ENCODE data around the gene DPYD. TPM values are rescaled to one million over a fixed set of nuclear protein-coding genes. Genes with fewer than 3 reads are reported as not detected.
A peak's percentile ranks its signal among the peaks of the same experiment; 100 is the strongest.
"Not testable (repeated sequence)": the region's sequence is repeated elsewhere in the genome, so short reads cannot be mapped to it uniquely, and the experiment has no call there.

DPYD gene
- total RNA-seq, 1 experiment from 2014 or later, result 24.5 TPM

DNA sequence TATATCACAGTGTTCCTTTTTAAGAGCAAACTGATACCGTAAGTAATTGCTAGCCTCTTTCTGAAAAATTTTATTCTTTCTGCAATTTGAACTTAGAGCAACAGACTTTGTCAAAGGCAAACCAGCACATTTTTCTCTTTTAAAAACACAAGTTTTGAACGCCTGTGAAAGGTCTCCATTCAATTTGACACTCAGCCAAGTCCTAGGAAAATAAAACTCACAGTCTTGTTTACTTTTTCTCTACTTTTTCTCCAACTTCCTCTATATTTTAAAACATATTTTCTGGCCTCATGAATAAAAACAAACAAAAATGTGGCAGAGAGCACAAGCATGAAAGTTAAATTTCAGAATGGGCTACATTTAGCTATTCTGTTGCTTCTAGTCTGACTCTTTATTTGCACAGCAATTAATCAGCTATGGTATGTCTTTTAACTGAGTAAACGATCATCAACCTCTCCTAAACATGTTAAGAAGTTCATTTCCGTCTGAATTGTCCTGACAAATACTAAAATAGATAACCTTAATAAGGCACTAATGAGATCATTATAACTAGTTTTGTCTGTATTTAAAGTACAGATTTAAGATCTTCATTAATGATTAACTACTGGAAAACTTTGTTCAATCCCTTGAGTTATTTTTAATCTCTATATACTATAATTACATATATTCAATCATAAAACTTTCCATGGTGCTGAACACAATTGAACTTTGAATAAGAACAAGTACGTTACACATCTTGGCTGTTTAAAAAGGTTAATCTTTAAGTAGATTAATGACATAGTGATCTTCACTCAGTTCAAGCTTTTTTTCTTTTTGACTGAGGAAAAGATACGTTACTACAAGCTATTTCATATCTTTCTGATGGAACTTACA is 648.7 kb downstream of the DPYD start:
- Histone ChIP-seq H3K9me3 (no peaks in the 10 kb centered on the region; the same call in 1 of the 2 replicates), H3K27me3 (no peaks in the 10 kb centered on the region), H3K36me3 (peaks cover 2% of the 10 kb centered on the region; the same call in 1 of the 2 replicates), H3K4me3 (no peak overlapping the region)
- DNase-seq, result no peak

DNA sequence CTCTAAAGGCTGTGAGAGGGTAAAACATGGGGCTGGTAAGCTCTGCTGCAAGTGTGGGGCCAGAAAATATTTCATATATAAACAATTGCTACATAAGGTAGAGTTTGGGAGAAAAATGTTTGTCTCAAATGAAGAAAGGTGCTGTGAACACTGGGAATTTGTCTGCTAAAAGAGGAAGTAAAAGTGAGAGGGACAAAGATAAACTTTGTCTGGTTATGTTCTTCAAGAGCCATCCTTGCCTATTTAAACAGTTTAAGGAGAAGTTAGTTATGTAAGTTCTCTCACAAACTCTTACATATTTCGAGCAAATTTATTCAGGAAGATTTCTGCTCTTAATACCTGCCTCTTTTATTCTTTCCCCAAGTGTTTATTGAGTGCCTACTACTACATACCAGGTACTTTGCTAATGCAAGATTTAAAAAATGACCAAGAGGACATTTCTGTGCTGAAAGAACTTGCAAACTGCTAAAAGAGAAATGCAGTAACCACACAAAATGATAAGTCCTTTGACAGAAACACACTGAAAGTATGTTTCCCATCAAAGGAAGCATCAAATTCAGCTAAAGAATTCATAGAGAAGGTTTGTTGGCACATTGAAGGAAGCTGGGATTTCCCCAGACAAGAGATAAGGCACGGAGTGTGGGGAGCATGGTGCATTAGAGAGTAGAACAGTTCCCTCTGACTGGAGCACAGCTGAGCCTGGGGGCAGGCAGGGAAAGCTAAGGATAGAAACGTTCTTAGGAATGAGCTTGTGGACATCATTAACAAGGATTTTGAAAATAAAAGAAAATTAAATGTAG is 650.1 kb downstream of the DPYD start:
- no peak for DNase-seq
- Histone ChIP-seq H3K9me3 (peaks cover 4% of the 10 kb centered on the region; the same call in 1 of the 2 replicates), H3K4me3 (no peak overlapping the region)

DNA sequence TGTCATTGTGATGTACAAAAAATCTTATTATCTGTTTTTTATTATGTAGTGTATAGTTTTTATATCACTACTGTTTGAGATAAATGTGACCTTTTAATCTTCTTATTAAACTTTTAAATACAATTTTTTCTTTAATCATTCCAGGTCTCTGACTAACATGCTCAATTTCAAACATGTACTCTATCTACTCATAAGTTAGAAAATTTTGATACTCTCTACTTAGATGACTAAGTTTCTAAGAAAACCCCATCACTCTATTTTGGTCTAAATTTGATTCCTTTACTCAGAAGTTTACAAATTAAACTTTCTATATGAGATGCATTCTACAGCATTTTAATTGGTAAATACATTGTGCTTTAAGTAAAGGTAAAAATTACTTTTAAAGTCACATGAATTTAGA is 655.2 kb downstream of the DPYD start:
- Histone ChIP-seq H3K4me3 (no peak overlapping the region), H3K27me3 (no peaks in the 10 kb centered on the region), H3K9me3 (peaks cover 4% of the 10 kb centered on the region; the same call in 1 of the 2 replicates), H3K36me3 (no peaks in the 10 kb centered on the region; the same call in 1 of the 2 replicates)
- DNase-seq, result no peak

More for the DNA sequence above, 650.1 kb downstream of the DPYD start:
- Histone ChIP-seq H3K36me3 (no peaks in the 10 kb centered on the region; the same call in 1 of the 2 replicates), H3K27me3 (no peaks in the 10 kb centered on the region)

DNA sequence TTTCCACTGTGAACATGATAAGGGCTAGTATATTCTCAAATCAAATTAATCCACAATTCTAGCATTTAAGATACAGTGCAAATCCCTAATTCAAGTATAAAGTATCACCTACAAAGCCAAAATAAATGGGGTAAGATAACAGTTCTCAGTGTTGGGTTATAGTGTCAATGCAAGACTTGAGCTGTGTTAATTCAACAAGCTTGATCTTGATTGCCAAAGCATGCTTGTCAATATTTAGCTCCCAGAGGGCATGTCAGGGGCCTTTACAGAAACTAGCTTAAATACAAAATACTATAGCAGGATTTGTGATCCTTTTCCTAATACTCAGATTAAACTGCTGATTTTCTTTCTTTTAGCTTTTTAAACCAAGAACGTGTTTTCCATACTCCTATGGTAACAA is 658.0 kb downstream of the DPYD start:
- Histone ChIP-seq H3K4me3 (no peak overlapping the region), H3K36me3 (no peaks in the 10 kb centered on the region; the same call in 1 of the 2 replicates)
- no peak for DNase-seq

DNA sequence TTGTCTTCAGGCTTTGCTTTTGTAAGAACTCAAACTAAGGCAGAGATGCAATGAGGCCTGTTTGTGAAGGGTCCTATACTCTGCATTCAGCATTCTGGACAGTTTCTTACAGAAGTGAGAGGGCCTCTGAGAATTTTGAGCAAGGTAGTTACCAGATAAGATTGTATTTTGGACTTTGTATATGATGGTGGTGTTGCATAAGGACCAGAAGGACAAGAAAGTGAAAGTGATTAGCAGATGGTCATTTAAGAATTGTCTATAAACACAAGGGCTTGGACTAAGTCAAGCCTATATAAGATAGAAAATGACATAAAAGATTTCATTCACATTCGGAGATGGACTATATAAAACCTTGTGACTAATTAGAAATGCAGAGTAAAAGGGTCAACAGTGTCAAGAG is 662.2 kb downstream of the DPYD start:
- no peak for DNase-seq
- Histone ChIP-seq H3K4me3 (no peak overlapping the region), H3K36me3 (no peaks in the 10 kb centered on the region), H3K9me3 (no peaks in the 10 kb centered on the region), H3K27me3 (no peaks in the 10 kb centered on the region)

More for the DNA sequence above, 658.0 kb downstream of the DPYD start:
- Histone ChIP-seq H3K27me3 (no peaks in the 10 kb centered on the region), H3K9me3 (peaks cover 4% of the 10 kb centered on the region; the same call in 1 of the 2 replicates)

DNA sequence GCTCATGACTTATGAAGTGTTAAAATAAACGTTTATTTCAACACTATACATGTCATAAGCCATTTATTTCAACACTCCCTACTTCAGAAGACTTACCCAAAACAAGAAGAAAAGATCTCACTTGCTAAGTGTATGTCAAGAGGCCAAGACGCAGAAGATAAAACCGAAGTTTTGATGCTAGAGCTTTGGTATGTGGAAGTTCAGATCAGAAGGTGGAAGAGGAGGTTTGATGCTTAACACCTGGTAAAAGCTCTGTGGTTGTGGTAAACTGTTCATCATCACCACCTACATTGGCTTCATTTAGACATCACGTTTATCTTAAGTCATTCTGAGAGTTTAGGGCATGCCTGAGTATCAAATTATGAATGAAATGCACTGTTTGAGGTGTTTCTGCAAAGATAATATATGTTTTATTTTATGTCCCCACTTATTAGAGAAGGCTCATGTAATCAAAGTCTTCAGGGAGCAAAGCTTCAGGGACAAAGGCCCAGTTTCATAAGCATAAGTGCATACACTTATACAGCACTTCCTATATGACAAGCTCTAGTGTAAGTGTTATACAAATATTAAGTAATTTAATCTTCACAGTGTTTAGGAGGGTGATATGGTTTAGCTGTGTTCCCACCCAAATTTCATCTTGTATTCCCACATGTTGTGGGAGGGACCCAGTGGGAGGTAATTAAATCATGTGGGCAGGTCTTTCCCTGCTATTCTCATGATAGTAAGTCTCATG is 665.9 kb downstream of the DPYD start:
- Histone ChIP-seq H3K36me3 (no peaks in the 10 kb centered on the region), H3K4me3 (no peak overlapping the region), H3K27me3 (no peaks in the 10 kb centered on the region), H3K9me3 (no peaks in the 10 kb centered on the region)
- DNase-seq, result no peak

DNA sequence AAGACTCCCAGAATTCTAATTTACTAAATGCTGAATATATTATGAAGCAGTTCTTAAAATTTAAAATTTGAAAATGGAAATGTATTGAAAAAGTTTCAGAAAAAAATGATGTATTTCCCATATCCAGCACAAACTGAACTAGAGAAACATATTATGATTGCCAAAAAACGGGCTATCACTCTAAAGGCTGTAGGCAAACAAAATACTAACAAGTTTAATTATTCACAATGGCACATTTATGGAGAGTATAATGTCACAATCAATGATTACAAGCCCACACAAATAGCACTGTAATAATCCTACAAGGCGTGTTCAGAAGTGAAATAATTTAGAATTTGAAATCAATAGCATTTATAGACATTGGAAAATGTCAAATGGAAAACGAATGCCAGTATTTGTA is 667.9 kb downstream of the DPYD start:
- H3K9me3 ChIP-seq, result no peaks in the 10 kb centered on the region
- H3K36me3 ChIP-seq, result no peaks in the 10 kb centered on the region; the same call in 1 of the 2 replicates
- DNase-seq, result no peak
- no peak overlapping the region for H3K4me3 ChIP-seq
- no peaks in the 10 kb centered on the region for H3K27me3 ChIP-seq

DNA sequence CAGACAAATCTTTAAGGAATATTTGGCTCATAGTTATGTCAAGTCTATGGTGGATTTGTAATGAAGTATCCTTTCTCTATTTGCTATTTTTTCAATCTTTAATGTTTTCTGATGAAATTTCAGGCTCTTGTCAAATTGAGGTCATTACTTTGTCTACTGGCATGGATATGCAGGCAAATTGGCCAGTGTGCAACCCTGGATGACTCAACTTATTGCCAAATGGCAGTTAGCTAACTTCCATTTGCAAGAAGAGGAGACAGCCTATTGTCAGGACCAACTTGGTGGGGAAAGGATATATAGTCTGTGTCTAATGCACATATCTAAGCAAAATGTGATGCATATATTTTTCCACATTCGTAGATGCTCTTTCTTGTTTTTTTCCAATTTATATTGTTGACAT is 668.8 kb downstream of the DPYD start:
- Histone ChIP-seq H3K36me3 (no peaks in the 10 kb centered on the region; the same call in 1 of the 2 replicates), H3K9me3 (no peaks in the 10 kb centered on the region), H3K27me3 (no peaks in the 10 kb centered on the region), H3K4me3 (no peak overlapping the region)
- DNase-seq, result peak; percentile 79

DNA sequence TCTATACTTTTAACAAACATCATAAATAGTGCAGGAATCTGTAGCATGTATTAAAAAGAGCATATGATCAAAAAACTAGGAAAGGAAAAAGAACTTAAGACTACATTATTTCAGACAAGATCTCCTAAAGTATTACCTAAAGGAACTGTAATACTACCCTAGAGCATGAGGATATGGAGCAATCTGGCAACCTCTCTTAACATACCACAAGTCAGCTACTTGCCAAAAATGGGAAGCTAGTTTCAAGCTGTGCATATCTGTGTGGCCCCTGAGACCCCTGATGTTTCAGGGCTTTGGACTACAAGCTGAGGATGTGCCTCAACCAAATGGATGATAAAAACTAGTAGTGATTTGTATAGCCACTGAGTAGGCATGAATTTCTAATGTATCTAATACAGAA is 673.6 kb downstream of the DPYD start:
- no peaks in the 10 kb centered on the region for H3K27me3 ChIP-seq
- no peaks in the 10 kb centered on the region for H3K9me3 ChIP-seq
- H3K36me3 ChIP-seq, result no peaks in the 10 kb centered on the region; the same call in 1 of the 2 replicates
- DNase-seq, result no peak
- H3K4me3 ChIP-seq, result no peak overlapping the region

DNA sequence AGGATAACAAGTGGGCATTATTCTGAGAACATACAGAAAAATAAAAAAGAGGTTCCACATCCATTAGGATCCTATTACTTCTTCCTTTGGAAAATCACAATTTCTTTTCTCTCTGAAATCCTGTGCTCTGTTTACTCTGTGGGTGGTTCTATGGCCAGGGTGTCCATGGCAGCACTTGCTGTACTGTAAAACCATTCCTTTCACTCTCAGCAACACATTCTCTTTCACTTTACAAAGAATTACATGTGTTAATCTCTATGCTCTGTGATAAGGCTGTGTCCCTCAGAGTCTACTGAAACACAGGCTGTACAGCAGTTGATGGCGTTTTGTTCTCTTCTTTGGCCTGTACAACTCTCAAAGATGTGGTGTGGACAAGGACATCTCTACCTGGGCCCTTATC is 675.2 kb downstream of the DPYD start:
- DNase-seq, result no peak
- Histone ChIP-seq H3K36me3 (no peaks in the 10 kb centered on the region; the same call in 1 of the 2 replicates), H3K9me3 (no peaks in the 10 kb centered on the region), H3K27me3 (no peaks in the 10 kb centered on the region), H3K4me3 (no peak overlapping the region)

DNA sequence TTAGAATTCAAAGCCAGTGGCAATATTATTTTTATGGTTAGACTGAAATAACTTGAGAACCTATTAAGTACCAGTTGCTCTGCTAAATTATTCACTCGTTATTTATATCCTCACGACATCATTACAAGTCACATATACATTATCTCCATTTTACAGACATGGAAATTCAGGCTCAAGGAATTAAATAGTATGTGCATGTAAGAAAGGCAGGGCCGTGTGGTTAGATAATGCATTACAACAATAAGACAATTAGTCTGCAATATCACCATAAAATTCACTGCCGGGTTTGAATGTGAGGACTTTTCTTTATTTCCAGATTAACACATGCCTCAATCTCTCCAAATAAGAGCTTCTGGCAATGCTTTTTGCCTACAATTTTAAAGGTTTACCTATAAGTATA is 675.8 kb downstream of the DPYD start:
- no peak for DNase-seq
- Histone ChIP-seq H3K9me3 (no peaks in the 10 kb centered on the region), H3K36me3 (no peaks in the 10 kb centered on the region; the same call in 1 of the 2 replicates), H3K4me3 (no peak overlapping the region), H3K27me3 (no peaks in the 10 kb centered on the region)

DNA sequence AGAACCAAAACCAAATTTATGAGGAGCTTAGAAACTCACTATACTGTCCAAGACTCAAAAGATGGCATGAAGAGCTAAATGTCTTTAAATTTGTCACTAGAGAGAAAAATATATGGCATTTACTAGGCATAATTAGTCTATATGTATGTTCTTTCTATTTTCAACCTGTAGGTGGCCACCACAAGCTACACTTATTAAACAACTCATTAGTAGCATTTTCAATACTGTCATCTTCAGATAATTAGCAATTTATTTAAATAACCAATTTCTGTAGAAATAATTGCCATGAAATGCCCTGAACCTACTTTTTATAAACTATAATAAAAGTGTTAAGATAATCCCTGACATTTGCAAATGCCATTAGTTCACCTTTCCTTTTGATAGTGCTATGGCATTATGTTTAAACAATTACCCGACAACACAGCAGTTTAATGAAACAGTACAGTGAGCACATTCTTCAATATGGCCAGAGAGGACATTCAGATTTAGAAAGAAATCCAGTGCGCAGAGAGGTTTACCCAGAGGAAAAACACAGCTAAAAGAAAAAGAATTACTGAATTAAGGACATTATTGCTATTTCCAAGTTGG is 676.8 kb downstream of the DPYD start:
- Histone ChIP-seq H3K4me3 (no peak overlapping the region), H3K27me3 (no peaks in the 10 kb centered on the region), H3K9me3 (no peaks in the 10 kb centered on the region), H3K36me3 (no peaks in the 10 kb centered on the region)
- no peak for DNase-seq

DNA sequence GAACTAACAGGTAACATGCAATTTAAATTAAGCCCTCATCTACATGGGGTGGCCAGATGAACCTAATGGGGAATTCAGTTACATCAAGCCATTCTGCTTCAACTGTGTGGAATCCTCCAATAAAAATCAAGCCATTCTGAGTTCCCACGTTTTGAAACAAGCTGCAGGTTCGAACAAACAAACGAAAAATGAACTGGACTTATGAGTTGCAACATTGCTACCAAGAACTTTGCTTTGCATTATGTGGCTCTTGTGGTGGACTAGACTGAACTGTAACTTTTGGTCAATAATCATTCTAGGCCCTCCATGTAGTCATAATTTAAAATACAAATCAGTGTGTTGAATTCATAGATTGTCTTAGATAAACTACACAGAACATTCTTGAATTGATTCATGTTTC is 682.0 kb downstream of the DPYD start:
- DNase-seq, result no peak
- no peak overlapping the region for H3K4me3 ChIP-seq
- H3K27me3 ChIP-seq, result no peaks in the 10 kb centered on the region
- no peaks in the 10 kb centered on the region for H3K9me3 ChIP-seq
- H3K36me3 ChIP-seq, result no peaks in the 10 kb centered on the region; the same call in 1 of the 2 replicates

DNA sequence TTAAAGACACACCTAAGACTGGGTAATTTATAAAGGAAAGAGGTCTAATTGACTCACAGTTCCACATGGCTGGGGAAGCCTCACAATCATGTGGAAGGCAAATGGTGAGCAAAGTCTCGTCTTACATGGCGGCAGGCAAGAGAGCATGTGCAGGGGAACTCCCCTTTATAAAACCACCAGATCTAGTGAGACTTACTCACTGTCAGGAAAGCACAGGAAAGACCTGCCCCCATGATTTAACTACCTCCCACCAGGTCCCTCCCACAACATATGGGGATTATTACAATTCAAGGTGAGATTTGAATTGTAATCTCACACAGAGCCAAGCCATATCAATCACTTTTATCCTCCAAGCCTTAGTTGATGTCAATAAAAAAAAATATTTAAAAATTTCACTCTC is 689.5 kb downstream of the DPYD start:
- H3K9me3 ChIP-seq, H3K36me3 ChIP-seq, H3K27me3 ChIP-seq, DNase-seq, H3K4me3 ChIP-seq: not testable (repeated sequence)

DNA sequence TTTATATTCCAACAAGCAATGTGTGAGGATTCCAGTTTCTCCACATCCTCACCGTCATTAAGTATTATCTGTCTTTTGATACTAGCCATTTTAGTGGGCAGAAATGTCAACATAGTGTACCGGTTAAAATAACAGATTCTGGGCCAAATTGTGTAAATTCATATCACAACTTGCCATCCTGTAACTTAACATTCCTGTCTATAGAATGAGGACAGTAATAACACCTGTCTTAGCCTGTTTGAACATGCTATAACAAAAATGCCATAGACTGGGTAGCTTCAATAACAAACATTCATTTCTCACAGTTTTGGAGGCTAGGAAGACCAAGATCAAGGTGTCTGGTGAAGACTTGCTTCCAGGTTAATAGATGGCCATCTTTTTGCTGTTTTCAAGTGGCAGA is 708.2 kb downstream of the DPYD start:
- H3K9me3 ChIP-seq, result no peaks in the 10 kb centered on the region
- H3K36me3 ChIP-seq, result no peaks in the 10 kb centered on the region
- no peak overlapping the region for H3K4me3 ChIP-seq
- DNase-seq, result no peak
- H3K27me3 ChIP-seq, result no peaks in the 10 kb centered on the region

DNA sequence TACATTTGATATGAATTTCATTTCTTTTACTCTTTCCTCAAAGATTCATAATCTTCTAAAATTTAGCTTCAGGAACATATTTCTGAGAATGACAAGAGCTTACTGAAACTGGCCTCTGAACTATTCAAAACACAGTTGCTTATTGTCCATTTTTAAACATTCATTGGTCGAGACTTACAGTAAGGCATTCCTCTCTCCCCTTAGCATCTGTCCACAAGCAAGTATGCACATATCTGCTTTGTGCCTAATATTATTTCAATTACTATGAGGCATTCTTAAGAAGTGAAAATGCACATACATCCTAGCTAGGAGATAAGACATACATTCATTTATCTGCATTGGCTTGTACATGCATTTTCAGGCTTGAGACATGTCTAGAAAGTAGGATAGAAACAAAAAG is 710.5 kb downstream of the DPYD start:
- DNase-seq, result no peak
- Histone ChIP-seq H3K36me3 (no peaks in the 10 kb centered on the region), H3K4me3 (no peak overlapping the region), H3K9me3 (no peaks in the 10 kb centered on the region), H3K27me3 (no peaks in the 10 kb centered on the region)

Measured in MG63 (cell line).